ENCODE results near the gene SNX32. TPM values are rescaled to one million over a fixed set of nuclear protein-coding genes. Genes with fewer than 3 reads are reported as not detected.

SNX32 gene
- total RNA-seq, 1 donor from 2014 or later = not detected

GRCh38 chr11:65861533-65862183, 27.9 kb downstream of the SNX32 start:
- ATAC-seq (ENCODE audit: poor library complexity) = no peak
- intact Hi-C loops (cut with DNase I) = no loop called here

DNA sequence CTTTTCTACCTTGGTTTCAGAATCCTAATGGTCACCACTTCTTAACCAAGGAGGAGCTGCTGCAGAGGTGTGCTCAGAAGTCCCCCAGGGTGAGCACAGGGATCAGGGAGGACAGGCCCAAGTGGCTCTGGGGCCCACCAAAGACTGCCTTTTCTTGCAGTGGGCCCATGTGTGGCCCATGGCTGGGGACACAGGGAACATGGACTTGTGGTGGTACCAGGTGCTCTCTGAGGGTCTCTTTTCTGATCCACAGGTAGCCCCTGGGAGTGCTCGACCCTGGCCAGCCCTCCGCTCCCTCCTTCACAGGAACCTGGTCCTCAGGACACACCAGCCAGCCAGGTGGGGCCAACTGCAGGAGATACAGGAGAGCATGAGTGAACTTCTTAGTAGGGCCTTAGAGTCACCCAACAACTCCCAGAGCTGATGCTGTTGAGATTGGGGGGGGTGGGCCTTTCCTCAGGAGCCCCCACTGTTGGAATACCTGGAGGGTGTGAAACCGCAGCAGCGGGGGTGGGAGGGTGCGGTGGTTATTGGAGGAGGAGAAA, 28.5 kb downstream of the SNX32 start:
- ATAC-seq (ENCODE audit: poor library complexity) = no peak
- intact Hi-C loops (cut with DNase I) = no loop called here
- no peak for DNase-seq

More at GRCh38 chr11:65861533-65862183, 27.9 kb downstream of the SNX32 start:
- no peak for DNase-seq

GRCh38 chr11:65862941-65863888, 29.5 kb downstream of the SNX32 start:
- no peak for DNase-seq
- no peak for ATAC-seq (ENCODE audit: poor library complexity)
- intact Hi-C loops (cut with DNase I) = no loop called here

GRCh38 chr11:65863889-65864705, 30.3 kb downstream of the SNX32 start:
- no peak for ATAC-seq (ENCODE audit: poor library complexity)
- intact Hi-C loops (cut with DNase I) = no loop called here
- DNase-seq = no peak

DNA sequence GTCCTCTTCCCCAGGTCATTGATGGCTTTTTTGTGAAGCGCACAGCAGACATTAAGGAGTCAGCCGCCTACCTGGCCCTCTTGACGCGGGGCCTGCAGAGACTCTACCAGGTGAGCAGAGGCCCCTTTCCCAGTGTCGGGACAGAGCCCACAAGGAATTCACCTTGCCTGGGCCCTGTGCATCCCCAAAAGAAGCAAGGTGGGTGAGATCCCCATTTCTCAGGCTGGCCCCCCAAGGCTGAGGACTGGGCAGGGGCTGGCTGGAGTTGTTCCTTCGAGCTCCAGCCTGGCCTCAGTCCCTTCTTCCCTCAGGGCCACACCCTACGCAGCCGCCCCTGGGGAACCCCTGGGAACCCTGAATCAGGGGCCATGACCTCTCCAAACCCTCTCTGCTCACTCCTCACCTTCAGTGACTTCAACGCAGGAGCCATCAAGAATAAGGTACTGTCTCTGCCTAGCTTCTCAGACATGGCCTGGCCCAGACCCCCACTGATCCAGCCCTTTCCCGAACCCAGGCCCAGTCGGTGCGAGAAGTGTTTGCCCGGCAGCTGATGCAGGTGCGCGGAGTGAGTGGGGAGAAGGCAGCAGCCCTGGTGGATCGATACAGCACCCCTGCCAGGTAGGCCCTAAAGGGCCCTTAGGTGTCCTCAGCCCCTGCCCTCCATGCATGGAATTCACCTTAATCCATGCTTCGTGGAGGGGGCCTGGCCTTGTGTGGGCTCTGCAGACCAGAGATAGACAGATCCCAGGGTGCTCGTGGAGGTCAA, 31.1 kb downstream of the SNX32 start:
- DNase-seq (peak; percentile 23), ATAC-seq (ENCODE audit: poor library complexity) (no peak)
- intact Hi-C loops (cut with DNase I) = no loop called here

DNA sequence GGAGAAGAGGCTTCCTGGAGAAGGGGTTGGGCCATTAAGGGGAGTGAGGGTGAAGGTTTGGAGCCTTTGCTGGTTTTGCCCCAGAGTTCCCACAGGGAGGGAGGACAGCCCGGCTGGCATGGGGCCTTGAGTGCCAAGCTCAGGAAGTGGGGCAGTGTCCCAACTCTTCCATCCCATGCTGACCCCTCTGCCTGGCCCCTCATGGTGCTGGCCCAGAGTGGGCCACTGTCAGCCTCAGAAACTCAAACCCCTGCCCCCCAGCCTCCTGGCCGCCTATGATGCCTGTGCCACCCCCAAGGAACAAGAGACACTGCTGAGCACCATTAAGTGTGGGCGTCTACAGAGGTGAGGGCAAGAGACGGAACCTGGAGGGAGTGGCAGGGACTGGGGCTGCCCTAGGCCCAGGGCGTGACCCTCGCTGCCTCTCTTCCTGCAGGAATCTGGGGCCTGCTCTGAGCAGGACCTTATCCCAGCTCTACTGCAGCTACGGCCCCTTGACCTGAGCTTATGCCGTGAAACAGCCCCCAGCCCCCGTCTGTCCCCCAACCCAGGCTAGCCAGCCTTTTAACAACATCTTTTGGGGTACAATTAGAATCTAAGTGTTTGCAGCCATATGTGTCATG, 31.9 kb downstream of the SNX32 start:
- intact Hi-C loops (cut with DNase I) = no loop called here
- DNase-seq = peak; percentile 32
- no peak for ATAC-seq (ENCODE audit: poor library complexity)

GRCh38 chr11:65866509-65867283, 32.9 kb downstream of the SNX32 start:
- intact Hi-C loops (cut with DNase I) = no loop called here

DNA sequence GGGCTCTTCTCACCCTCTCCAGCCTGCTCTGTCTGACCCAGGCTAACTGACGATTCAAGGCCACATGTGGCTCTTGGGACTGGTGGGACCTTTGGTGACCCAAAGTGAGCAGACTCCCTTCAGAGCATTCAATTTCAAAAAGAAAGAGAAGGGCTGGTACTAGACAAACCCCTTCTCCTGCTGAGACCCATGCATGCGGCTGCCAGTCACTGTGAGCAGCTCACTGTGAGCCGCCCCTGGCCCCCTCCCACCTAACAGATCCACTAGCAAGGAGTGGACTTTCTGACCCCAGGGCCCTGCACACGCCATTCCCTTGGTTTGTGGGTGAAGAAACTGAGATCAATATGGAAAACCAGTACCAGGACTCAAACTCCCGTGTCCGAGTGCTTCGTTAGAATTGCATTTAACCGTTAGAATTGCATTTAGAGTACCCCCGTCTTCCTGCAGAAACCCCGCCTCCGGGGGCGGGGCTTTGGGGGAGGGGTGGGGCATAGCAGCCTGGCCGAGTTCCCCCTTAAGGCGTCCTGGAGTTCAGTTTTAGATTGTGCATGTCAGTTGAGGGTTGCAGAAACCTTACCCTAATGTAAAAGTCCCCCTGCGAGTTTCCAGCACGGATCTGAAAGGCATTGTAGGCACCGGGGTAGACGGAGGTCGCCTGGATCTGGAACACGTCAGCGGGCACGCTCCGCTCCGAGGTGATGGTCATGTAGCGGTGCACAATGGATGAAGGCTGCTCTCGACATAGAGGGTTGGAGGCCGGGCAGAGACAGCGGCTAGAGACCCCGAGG, 33.7 kb downstream of the SNX32 start:
- intact Hi-C loops (cut with DNase I) = no loop called here
- DNase-seq (peak; percentile 56), ATAC-seq (ENCODE audit: poor library complexity) (no peak)

More at GRCh38 chr11:65866509-65867283, 32.9 kb downstream of the SNX32 start:
- DNase-seq (peak; percentile 41), ATAC-seq (ENCODE audit: poor library complexity) (no peak)

- ATAC-seq (ENCODE audit: poor library complexity) = no peak
- peak; percentile 40 for DNase-seq
- intact Hi-C loops (cut with DNase I) = no loop called here
Observed at GRCh38 chr11:65868076-65868667, 34.4 kb downstream of the SNX32 start.

DNA sequence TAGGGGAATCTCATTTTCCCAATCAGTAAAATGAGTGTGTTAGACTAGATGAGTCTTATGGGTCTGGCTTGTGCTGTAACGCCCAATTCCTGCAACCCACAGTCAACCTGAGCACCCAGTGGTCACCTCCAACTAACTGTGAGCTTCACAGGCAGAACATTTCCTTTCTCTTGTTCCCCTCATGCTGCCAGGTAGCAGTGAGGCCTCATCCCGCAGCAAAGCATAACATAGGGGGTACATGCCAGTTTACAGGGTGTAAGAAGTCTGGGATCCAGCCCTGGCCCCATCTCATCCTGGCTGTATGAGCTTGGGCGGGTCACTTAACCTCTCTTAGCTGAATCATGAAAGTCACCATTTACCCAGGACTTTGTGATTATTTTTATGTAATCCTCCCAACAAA, 35.1 kb downstream of the SNX32 start:
- intact Hi-C loops (cut with DNase I) = no loop called here
- no peak for DNase-seq
- no peak for ATAC-seq (ENCODE audit: poor library complexity)

DNA sequence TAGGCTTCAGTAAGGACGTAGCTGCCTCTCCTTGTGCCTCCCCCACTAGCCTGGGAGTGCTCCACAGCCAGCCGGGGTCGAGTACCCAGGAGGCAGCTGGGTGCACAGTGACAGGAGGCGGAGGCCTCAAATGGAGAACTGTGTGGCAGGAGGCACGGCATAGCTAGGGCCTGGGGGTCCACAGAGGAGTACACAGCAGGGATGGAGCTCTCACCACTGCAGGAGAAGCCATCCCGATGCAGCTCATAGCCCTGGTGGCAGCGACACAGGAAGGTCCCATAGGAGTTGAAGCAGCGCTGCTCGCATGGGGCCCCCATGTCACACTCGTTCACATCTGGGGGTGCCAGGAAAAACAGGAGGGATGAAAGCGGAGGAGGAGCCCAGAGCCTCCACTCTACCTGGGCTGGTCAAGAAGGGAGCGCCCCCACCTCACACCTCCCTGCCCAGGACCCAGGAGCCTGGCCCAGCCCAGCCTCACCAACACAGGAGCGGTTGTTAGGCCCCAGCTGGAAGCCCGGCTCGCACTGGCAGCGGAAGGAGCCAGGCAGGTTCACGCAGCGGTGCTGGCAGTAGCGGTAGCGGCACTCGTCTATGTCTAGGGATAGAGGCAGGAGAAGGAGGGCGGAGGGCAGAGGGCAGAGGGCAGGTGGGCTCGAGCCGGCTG, 36.0 kb downstream of the SNX32 start:
- no peak for ATAC-seq (ENCODE audit: poor library complexity)
- intact Hi-C loops (cut with DNase I) = no loop called here
- DNase-seq = peak; percentile 42

- intact Hi-C loops (cut with DNase I) = no loop called here
- no peak for ATAC-seq (ENCODE audit: poor library complexity)
- DNase-seq = peak; percentile 37
Observed at GRCh38 chr11:65870307-65870658, 36.5 kb downstream of the SNX32 start.

GRCh38 chr11:65870706-65871681, 37.2 kb downstream of the SNX32 start:
- no peak for ATAC-seq (ENCODE audit: poor library complexity)
- DNase-seq = peak; percentile 76
- intact Hi-C loops (cut with DNase I) = no loop called here

GRCh38 chr11:65871811-65872548, 38.2 kb downstream of the SNX32 start:
- intact Hi-C loops (cut with DNase I) = no loop called here
- DNase-seq (peak; percentile 56), ATAC-seq (ENCODE audit: poor library complexity) (peak; percentile 9)
